H9 (cell line): ENCODE measurements around the gene PRMT5. TPM values are rescaled to one million over a fixed set of nuclear protein-coding genes. Genes with fewer than 3 reads are reported as not detected.

Experiments
- DNase-seq: peaks from one replicate; pipeline ENCODE4 v3.0.0-alpha.2; 2017
- H2AFZ ChIP-seq: one replicate; pipeline ENCODE4 v1.6.1; 2013; ENCODE audit warnings: mild to moderate bottlenecking, low read length, control low read depth, moderate library complexity
- H2AK5ac ChIP-seq: 2 replicates; pipeline ENCODE4 v1.6.1; 2013; ENCODE audit warnings: low read length, control low read depth, mixed read lengths; ENCODE audit not compliant: insufficient read length
- H2BK120ac ChIP-seq: one replicate; pipeline ENCODE4 v1.6.1; 2013; ENCODE audit warnings: low read depth, mild to moderate bottlenecking, low read length, control low read depth, inconsistent platforms; ENCODE audit not compliant: poor library complexity, severe bottlenecking
- H2BK12ac ChIP-seq: 2 replicates; pipeline ENCODE4 v1.6.1; 2013; ENCODE audit warnings: low read length, control low read depth, mixed read lengths, low read depth; ENCODE audit not compliant: insufficient read length
- H2BK15ac ChIP-seq: 2 replicates; pipeline ENCODE4 v1.6.1; 2013; ENCODE audit warnings: low read depth, low read length, control low read depth
- H2BK20ac ChIP-seq: one replicate; pipeline ENCODE4 v1.6.1; 2013; ENCODE audit warnings: low read depth, mild to moderate bottlenecking, low read length, control low read depth, inconsistent platforms; ENCODE audit not compliant: poor library complexity, severe bottlenecking
- H2BK5ac ChIP-seq: 2 replicates; pipeline ENCODE4 v1.6.1; 2013; ENCODE audit warnings: low read length, control low read depth, mixed read lengths; ENCODE audit not compliant: insufficient read length
- H3K14ac ChIP-seq: 2 replicates; pipeline ENCODE4 v1.6.1; 2013; ENCODE audit warnings: low read length, control low read depth; ENCODE audit not compliant: insufficient read depth
- H3K18ac ChIP-seq: 2 replicates; pipeline ENCODE4 v1.6.1; 2013; ENCODE audit warnings: low read depth, mild to moderate bottlenecking, mixed read lengths, low read length, control low read depth; ENCODE audit not compliant: insufficient read length
- H3K23ac ChIP-seq: 2 replicates; pipeline ENCODE4 v1.6.1; 2013; ENCODE audit warnings: low read length, control low read depth, mixed read lengths, low read depth; ENCODE audit not compliant: insufficient read length
- H3K23me2 ChIP-seq: 2 replicates; pipeline ENCODE4 v1.6.1; 2013; ENCODE audit warnings: low read depth, mild to moderate bottlenecking, mixed read lengths, low read length, control low read depth; ENCODE audit not compliant: insufficient read length, poor library complexity, severe bottlenecking
- H3K27ac ChIP-seq: 2 replicates; pipeline ENCODE4 v1.5.1; 2013; ENCODE audit warnings: low read length, control low read depth, mixed read lengths, low read depth; ENCODE audit not compliant: insufficient read length
- H3K27me3 ChIP-seq: 2 replicates; pipeline ENCODE4 v1.6.1; 2013; ENCODE audit warnings: low read length, control low read depth, inconsistent platforms; ENCODE audit not compliant: insufficient read depth
- H3K4ac ChIP-seq: 2 replicates; pipeline ENCODE4 v1.6.1; 2013; ENCODE audit warnings: low read depth, mild to moderate bottlenecking, control low read depth, inconsistent platforms, low read length, moderate library complexity
- H3K4me1 ChIP-seq: 2 replicates; pipeline ENCODE4 v1.6.1; 2013; ENCODE audit warnings: low read length, control low read depth, inconsistent platforms; ENCODE audit not compliant: insufficient read depth
- H3K4me2 ChIP-seq: 2 replicates; pipeline ENCODE4 v1.6.1; 2013; ENCODE audit warnings: low read length, control low read depth, mixed read lengths; ENCODE audit not compliant: insufficient read length, insufficient read depth
- H3K56ac ChIP-seq: 2 replicates; pipeline ENCODE4 v1.6.1; 2013; ENCODE audit warnings: low read depth, mild to moderate bottlenecking, mixed read lengths, low read length, control low read depth; ENCODE audit not compliant: insufficient read length
- H3K79me1 ChIP-seq: 2 replicates; pipeline ENCODE4 v1.6.1; 2013; ENCODE audit warnings: low read depth, mild to moderate bottlenecking, moderate library complexity, low read length, control low read depth, inconsistent platforms; ENCODE audit not compliant: insufficient read depth, poor library complexity, severe bottlenecking
- H3K79me2 ChIP-seq: 2 replicates; pipeline ENCODE4 v1.6.1; 2013; ENCODE audit warnings: low read length, control low read depth, inconsistent platforms; ENCODE audit not compliant: insufficient read depth
- H3K9ac ChIP-seq: 2 replicates; pipeline ENCODE4 v1.6.1; 2013; ENCODE audit warnings: low read length, control low read depth, mixed read lengths; ENCODE audit not compliant: insufficient read length; ENCODE audit errors: extremely low read depth
- H3K9me3 ChIP-seq: one replicate; pipeline ENCODE4 v1.6.1; 2013; ENCODE audit warnings: low read depth, low read length, inconsistent platforms; ENCODE audit not compliant: control insufficient read depth
- H3T11ph ChIP-seq: one replicate; pipeline ENCODE4 v1.6.1; 2013; ENCODE audit warnings: mild to moderate bottlenecking, low read length, control low read depth, inconsistent platforms
- H4K20me1 ChIP-seq: one replicate; pipeline ENCODE4 v1.6.1; 2013; ENCODE audit not compliant: control insufficient read depth, insufficient read length, insufficient read depth
- H4K5ac ChIP-seq: 2 replicates; pipeline ENCODE4 v1.6.1; 2013; ENCODE audit warnings: low read depth, mild to moderate bottlenecking, mixed read lengths, low read length, control low read depth; ENCODE audit not compliant: insufficient read length
- H4K8ac ChIP-seq: replicated peaks from 2 replicates; pipeline ENCODE4 v1.6.1; 2013; ENCODE audit warnings: low read length, control low read depth, mixed read lengths, low read depth; ENCODE audit not compliant: insufficient read length
- H4K91ac ChIP-seq: 2 replicates; pipeline ENCODE4 v1.6.1; 2013; ENCODE audit warnings: low read depth, mild to moderate bottlenecking, moderate library complexity, mixed read lengths, low read length, control low read depth; ENCODE audit not compliant: insufficient read length
- H3K27ac Mint-ChIP-seq, 3 experiments: 2 replicates in 2 of 3; 3 replicates in 1 of 3; pipeline ENCODE4 v1.8.0; 2020 to 2021; ENCODE audit warnings: mixed read lengths in 3 of 3, mild to moderate bottlenecking in 1 of 3, moderate library complexity in 1 of 3
- H3K27me3 Mint-ChIP-seq: 2 replicates; pipeline ENCODE4 v1.8.0; 2021; ENCODE audit warnings: low read depth, mild to moderate bottlenecking, moderate library complexity, mixed read lengths
- H3K36me3 Mint-ChIP-seq, 3 experiments: 2 replicates in 2 of 3; 3 replicates in 1 of 3; pipeline ENCODE4 v1.8.0; 2020 to 2021; ENCODE audit warnings: low read depth in 3 of 3, mixed read lengths in 3 of 3; ENCODE audit not compliant: insufficient read depth in 1 of 3
- H3K4me1 Mint-ChIP-seq, 2 experiments: 2 replicates each; pipeline ENCODE4 v1.8.0; 2020; ENCODE audit warnings: mixed read lengths in 2 of 2
- H3K4me3 Mint-ChIP-seq, 2 experiments: 2 replicates in 1 of 2; 3 replicates in 1 of 2; pipeline ENCODE4 v1.8.0; 2020 to 2021; ENCODE audit warnings: mild to moderate bottlenecking in 2 of 2, mixed read lengths in 2 of 2, moderate library complexity in 1 of 2
- H3K9me3 Mint-ChIP-seq, 2 experiments: 2 replicates in 1 of 2; 3 replicates in 1 of 2; pipeline ENCODE4 v1.8.0; 2020; ENCODE audit warnings: mild to moderate bottlenecking in 2 of 2, mixed read lengths in 2 of 2, moderate library complexity in 1 of 2
- CTCF ChIP-seq: fragments of 200-600 bp; sonication (generic); conservative IDR thresholded peaks from 3 replicates; pipeline ENCODE4 v1.8.0; 2021; ENCODE audit warnings: antibody characterized with exemption, mild to moderate bottlenecking
- WGBS: extraction: QIAGEN DNeasy Blood & Tissue Kit; methylation state at CpG from one replicate; pipeline ENCODE4 v1.1.7; 2013; ENCODE audit warnings: missing lambda C conversion rate, low lambda C conversion rate, mixed read lengths; ENCODE audit not compliant: insufficient read length; ENCODE audit errors: extremely low coverage; 5-methylcytosine and 5-hydroxymethylcytosine counted together
- total RNA-seq: library from RNA; stranded (reverse); gene quantifications from 2 replicates; pipeline ENCODE4 v1.2.1, GENCODE V29; 2021

Gene PRMT5
- total RNA-seq, 1 experiment from 2014 or later, result 141 TPM

- H3K23ac ChIP-seq, result no peak overlapping the region
- H3K4me3 Mint-ChIP-seq, result no peak overlapping the region
- H2AFZ ChIP-seq, result no peak overlapping the region
- no peak overlapping the region for H3K14ac ChIP-seq
- no peak overlapping the region for H4K91ac ChIP-seq
- H2BK120ac ChIP-seq, result no peak overlapping the region
- H3K79me1 ChIP-seq, result no peaks in the 10 kb centered on the region
- no peak overlapping the region for H4K5ac ChIP-seq
- WGBS, result no CpG with 5 or more reads among the region's 6 CpGs
- no peak overlapping the region for H3K4me2 ChIP-seq
- no peak overlapping the region for H3K18ac ChIP-seq
- H3K27ac ChIP-seq, result no peak overlapping the region
- no peak overlapping the region for H3K56ac ChIP-seq
- H3K4me1 Mint-ChIP-seq, result peaks cover 0 to 2% of the 10 kb centered on the region in 2 experiments; a peak in 1 of 4 replicates
- no peak overlapping the region for H3K9ac ChIP-seq
- no peaks in the 10 kb centered on the region for H3K9me3 ChIP-seq
- TF ChIP-seq CTCF, result no peak
- no peak overlapping the region for H2BK5ac ChIP-seq
- H2AK5ac ChIP-seq, result no peak overlapping the region
- DNase-seq, result no peak
- no peak overlapping the region for H2BK12ac ChIP-seq
- H3K4me1 ChIP-seq, result no peaks in the 10 kb centered on the region
- H4K20me1 ChIP-seq, result no peaks in the 10 kb centered on the region
- 0 out of 7 replicates have a peak, but pooled peaks cover 0 to 2% (median 0%) of the 10 kb centered on the region in 3 experiments for H3K36me3 Mint-ChIP-seq
- H3K27me3 Mint-ChIP-seq, result peaks cover 3% of the 10 kb centered on the region; the same call in 1 of the 2 replicates
- no peak overlapping the region for H2BK15ac ChIP-seq
- H3K23me2 ChIP-seq, result no peaks in the 10 kb centered on the region
- no peak overlapping the region for H4K8ac ChIP-seq
- H3K9me3 Mint-ChIP-seq, result 0 out of 5 replicates have a peak, but pooled peaks cover 0 to 2% of the 10 kb centered on the region in 2 experiments
- H2BK20ac ChIP-seq, result no peak overlapping the region
- H3K27ac Mint-ChIP-seq, result no peak overlapping the region
- H3K27me3 ChIP-seq, result no peaks in the 10 kb centered on the region
- no peak overlapping the region for H3T11ph ChIP-seq
- H3K79me2 ChIP-seq, result no peaks in the 10 kb centered on the region
- H3K4ac ChIP-seq, result no peak overlapping the region
Measured at GRCh38 chr14:22962061-22962676, 33.0 kb upstream of the PRMT5 start.
